Measurements from ENCODE around the gene FLT1.

DNA sequence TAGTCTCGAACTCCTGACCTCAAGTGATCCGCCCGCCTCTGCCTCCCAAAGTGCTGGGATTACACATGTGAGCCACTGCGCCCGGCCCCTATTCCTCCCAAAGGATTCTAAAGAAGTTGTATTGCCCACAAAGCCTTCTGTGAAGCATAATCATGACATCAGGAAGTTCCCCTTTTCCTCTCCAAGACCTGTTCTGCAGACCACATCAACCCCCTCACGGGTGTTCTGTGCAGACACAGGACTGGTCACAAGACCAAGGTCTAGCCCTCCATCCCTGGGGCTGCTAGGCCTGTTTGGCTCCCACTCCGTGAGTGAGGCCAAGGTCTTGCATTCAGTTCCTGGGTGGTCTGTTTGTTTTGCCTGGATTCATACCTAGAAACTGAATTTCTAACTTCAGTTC is 178.1 kb downstream of the FLT1 start:
- TF ChIP-seq, protein P1, sequence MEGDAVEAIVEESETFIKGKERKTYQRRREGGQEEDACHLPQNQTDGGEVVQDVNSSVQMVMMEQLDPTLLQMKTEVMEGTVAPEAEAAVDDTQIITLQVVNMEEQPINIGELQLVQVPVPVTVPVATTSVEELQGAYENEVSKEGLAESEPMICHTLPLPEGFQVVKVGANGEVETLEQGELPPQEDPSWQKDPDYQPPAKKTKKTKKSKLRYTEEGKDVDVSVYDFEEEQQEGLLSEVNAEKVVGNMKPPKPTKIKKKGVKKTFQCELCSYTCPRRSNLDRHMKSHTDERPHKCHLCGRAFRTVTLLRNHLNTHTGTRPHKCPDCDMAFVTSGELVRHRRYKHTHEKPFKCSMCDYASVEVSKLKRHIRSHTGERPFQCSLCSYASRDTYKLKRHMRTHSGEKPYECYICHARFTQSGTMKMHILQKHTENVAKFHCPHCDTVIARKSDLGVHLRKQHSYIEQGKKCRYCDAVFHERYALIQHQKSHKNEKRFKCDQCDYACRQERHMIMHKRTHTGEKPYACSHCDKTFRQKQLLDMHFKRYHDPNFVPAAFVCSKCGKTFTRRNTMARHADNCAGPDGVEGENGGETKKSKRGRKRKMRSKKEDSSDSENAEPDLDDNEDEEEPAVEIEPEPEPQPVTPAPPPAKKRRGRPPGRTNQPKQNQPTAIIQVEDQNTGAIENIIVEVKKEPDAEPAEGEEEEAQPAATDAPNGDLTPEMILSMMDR (IDR thresholded peaks at IDR 0.05) = no peak
- TF ChIP-seq POLR2A (IDR thresholded peaks at IDR 0.05; ENCODE audit: low read depth) = no peak
- no peak for TF ChIP-seq EP300 (IDR thresholded peaks at IDR 0.05)

Data from esophagus muscularis mucosa (tissue), 4 donors.